A549 (cell line): ENCODE results near the gene RSPH6A.

Experiments
- CEBPB ChIP-seq, 2 experiments: fragments of >200 bp in 1 of 2; sonication (Bioruptor Twin) in 1 of 2; formaldehyde crosslinking in 1 of 2; IDR thresholded peaks; 2 replicates each; pipeline ENCODE4 v1.6.1; 2012 to 2016
- CTCF ChIP-seq: fragments of >200 bp; sonication (Bioruptor Twin); formaldehyde crosslinking; IDR thresholded peaks from 3 replicates; pipeline ENCODE4 v1.5.1; 2016
- EP300 ChIP-seq, 2 experiments: fragments of >200 bp; sonication (Bioruptor Twin); formaldehyde crosslinking; IDR thresholded peaks; 2 replicates in 1 of 2; 3 replicates in 1 of 2; pipeline ENCODE4 v1.6.1; 2016 to 2017
- JUN ChIP-seq, 2 experiments: fragments of >200 bp; sonication (Bioruptor Twin); formaldehyde crosslinking; IDR thresholded peaks; 2 replicates in 1 of 2; 3 replicates in 1 of 2; pipeline ENCODE4 v1.6.1; 2016 to 2017
- POLR2A ChIP-seq: IDR thresholded peaks from 2 replicates; pipeline ENCODE4 v1.6.1; 2012; ENCODE audit warnings: mild to moderate bottlenecking, low read length
- RAD21 ChIP-seq, 2 experiments: fragments of >200 bp in 1 of 2; sonication (Bioruptor Twin) in 1 of 2; formaldehyde crosslinking in 1 of 2; IDR thresholded peaks in 1 of 2; conservative IDR thresholded peaks in 1 of 2; 2 replicates in 1 of 2; 3 replicates in 1 of 2; pipeline ENCODE4 v1.6.1; 2012 to 2018; ENCODE audit warnings: inconsistent platforms in 1 of 2
- RCOR1 ChIP-seq: fragments of 150-350 bp; IDR thresholded peaks from 2 replicates; pipeline ENCODE4 v1.6.1; 2014; ENCODE audit warnings: antibody characterized with exemption, low read length, low read depth

GRCh38 chr19:45815481-45816216 lies 541 bp upstream of the RSPH6A start:
- TF ChIP-seq RCOR1 (no peak), CTCF (no peak), EP300 (IDR thresholded peaks at IDR 0.05) (no peak), CEBPB (IDR thresholded peaks at IDR 0.05) (no peak), RAD21 (conservative IDR thresholded peaks at IDR 0.05 in 1 of 2, IDR thresholded peaks at IDR 0.05 in 1 of 2) (no peak), JUN (IDR thresholded peaks at IDR 0.05) (no peak), POLR2A (no peak)
